Measurements from ENCODE around the gene TBXAS1. TPM values are rescaled to one million over a fixed set of nuclear protein-coding genes. Genes with fewer than 3 reads are reported as not detected.

The TBXAS1 gene
- total and polyA plus RNA-seq, 2 experiments from 2014 or later, result 1.3 TPM; not detected in 1

GRCh38 chr7:139808427-139808826, 20.6 kb upstream of the TBXAS1 start:
- TF ChIP-seq POLR2AphosphoS5 (IDR thresholded peaks at IDR 0.05; ENCODE audit: low read depth), result no peak
- no peak for TF ChIP-seq CTCF (conservative IDR thresholded peaks at IDR 0.05; ENCODE audit: low read depth in 2 of 2)
- TF ChIP-seq ETS1 (IDR thresholded peaks at IDR 0.05), result no peak
- H3K27ac Mint-ChIP-seq, result no peak overlapping the region

GRCh38 chr7:139808846-139809442, 20.1 kb upstream of the TBXAS1 start:
- H3K36me3 Mint-ChIP-seq (ENCODE audit: low read depth), result peaks cover 13% of the 10 kb centered on the region
- no peak overlapping the region for H3K4me2 ChIP-seq
- H2AFZ ChIP-seq, result no peak overlapping the region
- DNase-seq (ENCODE audit: low spot score) (no peak), ATAC-seq (no peak)
- no peak overlapping the region for H3K27ac ChIP-seq (ENCODE audit: low read depth)
- no peaks in the 10 kb centered on the region for H3K79me2 ChIP-seq (replicated peaks; ENCODE audit: insufficient read depth)
- no peak overlapping the region for H3K4me3 ChIP-seq
- no peaks in the 10 kb centered on the region; the same call in 2 of the 3 replicates for H3K4me1 Mint-ChIP-seq
- no peak overlapping the region for H3K4me3 Mint-ChIP-seq
- no peaks in the 10 kb centered on the region; the same call in 1 of the 2 replicates for H3K36me3 ChIP-seq (ENCODE audit: insufficient read depth)
- H4K20me1 ChIP-seq (replicated peaks; ENCODE audit: insufficient read depth), result no peaks in the 10 kb centered on the region
- H3K27me3 ChIP-seq (ENCODE audit: insufficient read depth), result no peaks in the 10 kb centered on the region
- H3K27me3 Mint-ChIP-seq (ENCODE audit: insufficient read depth, low read depth, poor library complexity), result peaks cover 5% of the 10 kb centered on the region
- no peaks in the 10 kb centered on the region for H3K4me1 ChIP-seq (ENCODE audit: insufficient read depth)
- no peak overlapping the region for H3K27ac Mint-ChIP-seq
- H3K9me3 Mint-ChIP-seq, result peaks cover 15% of the 10 kb centered on the region
- H3F3A ChIP-seq (replicated peaks; ENCODE audit: low read depth), result no peaks in the 10 kb centered on the region
- H3K9me2 ChIP-seq (ENCODE audit: insufficient read depth), result no peaks in the 10 kb centered on the region
- no peak for TF ChIP-seq CREB1 (CRISPR knock-in tag; IDR thresholded peaks at IDR 0.05; ENCODE audit: low read depth)
- no peak for TF ChIP-seq EZH2phosphoT487 (IDR thresholded peaks at IDR 0.05; ENCODE audit: unreplicated experiment)
- TF ChIP-seq ZNF114 (CRISPR knock-in tag; IDR thresholded peaks at IDR 0.05), result no peak
- TF ChIP-seq CTCF (conservative IDR thresholded peaks at IDR 0.05; ENCODE audit: low read depth in 2 of 2), result no peak
- TF ChIP-seq ZNF331 (CRISPR knock-in tag; IDR thresholded peaks at IDR 0.05; ENCODE audit: low read depth), result no peak
- TF ChIP-seq NANOG (IDR thresholded peaks at IDR 0.05; ENCODE audit: borderline replicate concordance), result no peak
- TF ChIP-seq ZNF462 (CRISPR knock-in tag; IDR thresholded peaks at IDR 0.05), result no peak
- no peak for TF ChIP-seq POLR2AphosphoS5 (IDR thresholded peaks at IDR 0.05; ENCODE audit: low read depth)

More at GRCh38 chr7:139808427-139808826, 20.6 kb upstream of the TBXAS1 start:
- no peak overlapping the region for H3K4me3 ChIP-seq
- no peak overlapping the region for H2AFZ ChIP-seq
- H3F3A ChIP-seq (replicated peaks; ENCODE audit: low read depth), result no peaks in the 10 kb centered on the region
- no peaks in the 10 kb centered on the region for H3K79me2 ChIP-seq (replicated peaks; ENCODE audit: insufficient read depth)
- no peaks in the 10 kb centered on the region for H3K4me1 ChIP-seq (ENCODE audit: insufficient read depth)
- H3K9me2 ChIP-seq (ENCODE audit: insufficient read depth), result no peaks in the 10 kb centered on the region
- no peak overlapping the region for H3K27ac ChIP-seq (ENCODE audit: low read depth)
- no peaks in the 10 kb centered on the region for H4K20me1 ChIP-seq (replicated peaks; ENCODE audit: insufficient read depth)
- Mint-ChIP-seq H3K9me3 (peaks cover 20% of the 10 kb centered on the region), H3K36me3 (ENCODE audit: low read depth) (peaks cover 13% of the 10 kb centered on the region), H3K27me3 (ENCODE audit: insufficient read depth, low read depth, poor library complexity) (peaks cover 5% of the 10 kb centered on the region), H3K4me3 (no peak overlapping the region), H3K4me1 (no peaks in the 10 kb centered on the region; the same call in 2 of the 3 replicates)
- H3K4me2 ChIP-seq, result no peak overlapping the region
- no peak for DNase-seq (ENCODE audit: low spot score)
- H3K27me3 ChIP-seq (ENCODE audit: insufficient read depth), result no peaks in the 10 kb centered on the region
- no peak for ATAC-seq
- no peaks in the 10 kb centered on the region; the same call in 1 of the 2 replicates for H3K36me3 ChIP-seq (ENCODE audit: insufficient read depth)
